A549 (cell line): ENCODE results near the gene PDCD6IP.

ENCODE experiments used
- CBX8 ChIP-seq: fragments of 200-600 bp; sonication (generic); IDR thresholded peaks from 2 replicates; pipeline ENCODE4 v1.6.1; 2016
- CHD2 ChIP-seq: fragments of 150-350 bp; IDR thresholded peaks from 2 replicates; pipeline ENCODE4 v1.6.1; 2014; ENCODE audit warnings: low read length; ENCODE audit not compliant: partially characterized antibody
- NFE2L2 ChIP-seq: fragments of 150-350 bp; conservative IDR thresholded peaks from 2 replicates; pipeline ENCODE4 v1.6.1; 2014; ENCODE audit warnings: low read length

DNA sequence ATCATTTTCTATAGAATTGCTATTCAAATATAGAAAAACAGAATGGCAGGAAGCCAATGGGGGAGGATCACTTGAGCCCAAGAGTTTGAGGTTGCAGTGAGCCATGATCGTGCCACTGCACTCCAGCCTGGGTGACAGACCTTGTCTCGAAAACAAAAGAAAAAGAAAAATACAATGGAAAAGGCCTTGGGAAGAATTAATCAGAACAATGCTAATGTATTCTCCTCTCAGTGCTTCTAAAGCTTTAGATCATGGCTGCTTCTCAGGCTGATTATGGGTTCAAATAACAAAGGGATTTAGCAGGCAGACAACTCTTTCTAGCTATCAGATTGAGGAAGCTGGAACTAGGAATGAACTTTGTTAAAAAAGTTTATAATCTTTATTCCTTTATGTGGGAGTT lies 115.8 kb downstream of the PDCD6IP start:
- no peak for TF ChIP-seq NFE2L2
- no peak for TF ChIP-seq CHD2
- TF ChIP-seq CBX8: no peak
